WTC11 (cell line): ENCODE measurements around the gene MAP1A. TPM values are rescaled to one million over a fixed set of nuclear protein-coding genes. Genes with fewer than 3 reads are reported as not detected.

Experiments used
- ATAC-seq: fragments of 200-7000 bp; cut with Tn5 transposase; 2 replicates; pipeline ENCODE4 v1.10.0; 2021; ENCODE audit warnings: mild to moderate bottlenecking, moderate library complexity
- Bru-seq: library from RNA; stranded (reverse); fragments of 400-500 nt; gene quantifications from one replicate; lab custom pipeline; 2021; lab: Mats Ljungman, UMichigan
- CTCF ChIA-PET: fragments of 300-600 bp; sonication (Branson Sonifier 250); formaldehyde crosslinking; loops from one replicate; lab custom pipeline; 2021; ENCODE audit warnings: antibody characterized with exemption; lab: Charles Lee
- POLR2A ChIA-PET: fragments of 350-600 bp; sonication (Branson Sonifier 250); formaldehyde crosslinking; loops from one replicate; lab custom pipeline; 2021; ENCODE audit warnings: antibody characterized with exemption; lab: Charles Lee
- DNase-seq: peaks from one replicate; pipeline ENCODE4 v3.0.0; 2021; ENCODE audit warnings: low spot score
- H3K27ac Mint-ChIP-seq: 2 replicates; pipeline ENCODE4 v1.8.0; 2021; ENCODE audit warnings: mixed read lengths
- H3K27me3 Mint-ChIP-seq: 2 replicates; pipeline ENCODE4 v1.8.0; 2021; ENCODE audit warnings: low read depth, mild to moderate bottlenecking, moderate library complexity, mixed read lengths
- H3K36me3 Mint-ChIP-seq: 2 replicates; pipeline ENCODE4 v1.8.0; 2021; ENCODE audit warnings: mixed read lengths
- H3K4me1 Mint-ChIP-seq: 2 replicates; pipeline ENCODE4 v1.8.0; 2022; ENCODE audit warnings: mixed read lengths
- H3K4me3 Mint-ChIP-seq: 2 replicates; pipeline ENCODE4 v1.8.0; 2021; ENCODE audit warnings: mild to moderate bottlenecking, moderate library complexity, mixed read lengths
- H3K9me3 Mint-ChIP-seq: 2 replicates; pipeline ENCODE4 v1.8.0; 2021; ENCODE audit warnings: mixed read lengths
- CREB1 ChIP-seq: sonication (generic); formaldehyde crosslinking; IDR thresholded peaks from 2 replicates; pipeline ENCODE4 v1.8.0; 2023; ENCODE audit warnings: mild to moderate bottlenecking, missing genetic modification reagents
- EMX1 ChIP-seq: fragments of 250-450 bp; sonication (Bioruptor Pico); IDR thresholded peaks from 2 replicates; pipeline ENCODE4 v1.8.0; 2021; ENCODE audit warnings: mild to moderate bottlenecking
- FOXK1 ChIP-seq: sonication (generic); formaldehyde crosslinking; IDR thresholded peaks from 2 replicates; pipeline ENCODE4 v1.8.0; 2022; ENCODE audit warnings: mild to moderate bottlenecking, moderate library complexity, missing genetic modification reagents
- FOXP4 ChIP-seq: sonication (generic); formaldehyde crosslinking; IDR thresholded peaks from 2 replicates; pipeline ENCODE4 v1.8.0; 2022; ENCODE audit warnings: mild to moderate bottlenecking, missing genetic modification reagents
- GABPB1 ChIP-seq: sonication (generic); formaldehyde crosslinking; IDR thresholded peaks from 2 replicates; pipeline ENCODE4 v1.8.1; 2023; ENCODE audit warnings: mild to moderate bottlenecking, missing genetic modification reagents
- GRHL2 ChIP-seq: fragments of 250-450 bp; sonication (Bioruptor Pico); IDR thresholded peaks from 2 replicates; pipeline ENCODE4 v1.8.0; 2022; ENCODE audit warnings: mild to moderate bottlenecking, moderate library complexity; ENCODE audit not compliant: insufficient replicate concordance, severe bottlenecking
- MAX ChIP-seq: sonication (generic); formaldehyde crosslinking; IDR thresholded peaks from 2 replicates; pipeline ENCODE4 v1.8.0; 2022; ENCODE audit warnings: mild to moderate bottlenecking, missing genetic modification reagents
- MYBL2 ChIP-seq: sonication (generic); formaldehyde crosslinking; IDR thresholded peaks from 2 replicates; pipeline ENCODE4 v1.8.1; 2023; ENCODE audit warnings: mild to moderate bottlenecking, moderate library complexity, missing genetic modification reagents
- NFATC4 ChIP-seq: fragments of 250-450 bp; sonication (Bioruptor Pico); IDR thresholded peaks from 2 replicates; pipeline ENCODE4 v1.9.0; 2021; ENCODE audit warnings: mild to moderate bottlenecking
- PRDM15 ChIP-seq: sonication (generic); formaldehyde crosslinking; IDR thresholded peaks from 2 replicates; pipeline ENCODE4 v1.8.0; 2022; ENCODE audit warnings: missing genetic modification reagents
- PREB ChIP-seq: sonication (generic); formaldehyde crosslinking; IDR thresholded peaks from 2 replicates; pipeline ENCODE4 v1.8.1; 2022; ENCODE audit warnings: mild to moderate bottlenecking, missing genetic modification reagents, moderate library complexity, borderline replicate concordance
- RELA ChIP-seq: sonication (generic); formaldehyde crosslinking; IDR thresholded peaks from 2 replicates; pipeline ENCODE4 v1.8.1; 2022; ENCODE audit warnings: missing genetic modification reagents, mild to moderate bottlenecking, borderline replicate concordance
- SP1 ChIP-seq: sonication (generic); formaldehyde crosslinking; conservative IDR thresholded peaks from 2 replicates; pipeline ENCODE4 v1.8.1; 2022; ENCODE audit warnings: missing genetic modification reagents
- TEAD4 ChIP-seq: sonication (generic); formaldehyde crosslinking; IDR thresholded peaks from 2 replicates; pipeline ENCODE4 v1.8.0; 2022; ENCODE audit warnings: mild to moderate bottlenecking, missing genetic modification reagents
- ZNF121 ChIP-seq: sonication (generic); formaldehyde crosslinking; IDR thresholded peaks from 2 replicates; pipeline ENCODE4 v1.8.0; 2023; ENCODE audit warnings: missing genetic modification reagents
- ZNF281 ChIP-seq: sonication (generic); formaldehyde crosslinking; IDR thresholded peaks from 2 replicates; pipeline ENCODE4 v1.8.0; 2023; ENCODE audit warnings: mild to moderate bottlenecking, missing genetic modification reagents
- ZNF317 ChIP-seq: sonication (generic); formaldehyde crosslinking; IDR thresholded peaks from 2 replicates; pipeline ENCODE4 v1.8.1; 2023; ENCODE audit warnings: low read depth, mild to moderate bottlenecking, moderate library complexity, missing genetic modification reagents, borderline replicate concordance
- ZNF416 ChIP-seq: fragments of 250-450 bp; sonication (Bioruptor Pico); IDR thresholded peaks from 2 replicates; pipeline ENCODE4 v1.9.0; 2021; ENCODE audit warnings: mild to moderate bottlenecking, inconsistent platforms
- ZNF425 ChIP-seq: fragments of 250-450 bp; sonication (Bioruptor Pico); conservative IDR thresholded peaks from 2 replicates; pipeline ENCODE4 v1.9.0; 2021; ENCODE audit warnings: mild to moderate bottlenecking
- long read RNA-seq, 3 experiments: library from RNA in 1 of 3; library from capped mRNA in 1 of 3; library from polyadenylated mRNA in 1 of 3; unstranded in 2 of 3; stranded (forward) in 1 of 3; transcript quantifications; one replicate each; pipeline ENCODE4 v2.0.0, GENCODE V29; 2021
- total RNA-seq: library from RNA; stranded (reverse); gene quantifications from 3 replicates; pipeline ENCODE4 v1.2.3, GENCODE V29; 2021

MAP1A gene
- total RNA-seq (1.1 to 2.2 TPM (median 1.1 TPM) in 3 replicates), Bru-seq, nascent RNA (percentile 27 among the genes with signal in this experiment)
- long read RNA-seq, experiment 1, partial matches to known transcripts, result 4 of 4 reads
- long read RNA-seq, experiment 1, other reads (novel, unspliced or antisense), result 0 of 4 reads
- long read RNA-seq, experiment 2, result 0 reads
- long read RNA-seq, experiment 3, result 0 reads

GRCh38 chr15:43517354-43518196 is at the start of gene MAP1A:
TSS of gene MAP1A (plus strand) at chr15:43517608. CDS start at chr15:43521474, 3,866 bp downstream.
- peak within 1 kb of the TSS; percentile 93 for H3K4me3 Mint-ChIP-seq
- peaks cover 40% of the 10 kb centered on the region for H3K4me1 Mint-ChIP-seq
- H3K36me3 Mint-ChIP-seq, result no peaks in the 10 kb centered on the region
- DNase-seq, result peak; percentile 32
- TF ChIP-seq ZNF416 (CRISPR knock-in tag) (no peak), CREB1 (CRISPR knock-in tag) (no peak), FOXK1 (CRISPR knock-in tag) (no peak), SP1 (CRISPR knock-in tag) (0 out of 2 replicates have a peak, but pooled peaks have one; percentile 5), TEAD4 (CRISPR knock-in tag) (no peak), ZNF281 (CRISPR knock-in tag) (no peak)
- TF ChIP-seq, all 79 proteins: peak for 1
- ChIA-PET POLR2A (interaction anchor here (1.1 kb wide), 1 partner anchor 17 kb away, joined by 3 read pairs; no protein-coding TSS in a partner anchor), CTCF (interaction anchor here (0.6 to 2.5 kb wide), 5 partner anchors 10 to 141 kb away, joined by 3 to 7 read pairs (median 4); partner anchors contain the start of gene TP53BP1)
- H3K27ac Mint-ChIP-seq, result no peak within 1 kb of the TSS
- peaks cover 75% of the 10 kb centered on the region for H3K27me3 Mint-ChIP-seq
- no peaks in the 10 kb centered on the region for H3K9me3 Mint-ChIP-seq
- peak; percentile 43 for ATAC-seq

- ChIA-PET CTCF (interaction anchor here (1.5 kb wide), 1 partner anchor 94 kb away, joined by 4 read pairs; no protein-coding TSS in a partner anchor), POLR2A (no interaction called here)
- DNase-seq, result no peak
- H3K36me3 Mint-ChIP-seq, result peaks cover 82% of the 10 kb centered on the region
- H3K27me3 Mint-ChIP-seq, result no peaks in the 10 kb centered on the region
- H3K4me1 Mint-ChIP-seq, result no peaks in the 10 kb centered on the region
- no peak overlapping the region for H3K27ac Mint-ChIP-seq
- H3K9me3 Mint-ChIP-seq, result no peaks in the 10 kb centered on the region
- H3K4me3 Mint-ChIP-seq, result no peak overlapping the region
- no peak for ATAC-seq
- no peak for TF ChIP-seq PRDM15 (CRISPR knock-in tag)
- TF ChIP-seq PREB (CRISPR knock-in tag), result no peak
- no peak for TF ChIP-seq GABPB1 (CRISPR knock-in tag)
- no peak for TF ChIP-seq MYBL2 (CRISPR knock-in tag)
- TF ChIP-seq ZNF317 (CRISPR knock-in tag), result no peak
- no peak for TF ChIP-seq MAX
- TF ChIP-seq GRHL2 (CRISPR knock-in tag), result no peak
- no peak for TF ChIP-seq EMX1 (CRISPR knock-in tag)
- no peak for TF ChIP-seq ZNF425 (CRISPR knock-in tag)
- no peak for TF ChIP-seq FOXP4 (CRISPR knock-in tag)
- TF ChIP-seq SP1 (CRISPR knock-in tag), result no peak
- TF ChIP-seq ZNF121 (CRISPR knock-in tag), result no peak
- TF ChIP-seq NFATC4, result no peak
- TF ChIP-seq RELA, result no peak
Measured at GRCh38 chr15:43469867-43470266, 47.5 kb upstream of the MAP1A start.
